Activated CD4-positive, alpha-beta T cell treated with anti-CD3 and anti-CD28 coated beads, Interleukin-2, amount 50 U/mL, for 4 hours (primary cell): ENCODE data around the gene STAM2.
"Not testable (repeated sequence)": the region's sequence is repeated elsewhere in the genome, so short reads cannot be mapped to it uniquely, and the experiment has no call there.

Experiments used
- DNase-seq, 2 experiments: peaks; one replicate each; pipeline ENCODE4 v3.0.0-alpha.2; 2020

The STAM2 gene

GRCh38 chr2:152103271-152103670, 72.3 kb downstream of the STAM2 start:
- no peak for DNase-seq

GRCh38 chr2:152100961-152101360, 74.6 kb downstream of the STAM2 start:
- DNase-seq, result no peak

GRCh38 chr2:152099367-152100050, 76.1 kb downstream of the STAM2 start:
- DNase-seq, result no peak

- DNase-seq, result peak in 1 of 2 experiments; percentile 1
These were observed 76.8 kb downstream of the STAM2 start, which contains the start of gene CACNB4 for GRCh38 chr2:152098496-152099366. CACNB4 (minus strand) TSS chr2:152099044.

GRCh38 chr2:152097801-152098495, 77.6 kb downstream of the STAM2 start:
- no peak for DNase-seq

- no peak for DNase-seq
These were observed 78.2 kb downstream of the STAM2 start for GRCh38 chr2:152097290-152097800.

GRCh38 chr2:152095146-152095545, 80.4 kb downstream of the STAM2 start:
- DNase-seq, result no peak

GRCh38 chr2:152094014-152094413, 81.5 kb downstream of the STAM2 start:
- DNase-seq, result no peak

GRCh38 chr2:152093464-152093863, 82.1 kb downstream of the STAM2 start:
- no peak for DNase-seq

GRCh38 chr2:152092095-152092494, 83.5 kb downstream of the STAM2 start:
- DNase-seq, result no peak

- DNase-seq, result not testable (repeated sequence)
These were observed 84.8 kb downstream of the STAM2 start for GRCh38 chr2:152090726-152091125.

- DNase-seq, result no peak
These were observed 86.3 kb downstream of the STAM2 start for GRCh38 chr2:152089238-152089637.

- DNase-seq, result no peak
These were observed 87.6 kb downstream of the STAM2 start for GRCh38 chr2:152088006-152088405.

GRCh38 chr2:152086231-152086630, 89.3 kb downstream of the STAM2 start:
- DNase-seq, result no peak

- DNase-seq, result no peak
These were observed 91.5 kb downstream of the STAM2 start for GRCh38 chr2:152084076-152084475.

- no peak for DNase-seq
These were observed 92.2 kb downstream of the STAM2 start for GRCh38 chr2:152083202-152083875.

- no peak for DNase-seq
These were observed 96.9 kb downstream of the STAM2 start for GRCh38 chr2:152078662-152079061.

GRCh38 chr2:152078023-152078422, 97.5 kb downstream of the STAM2 start:
- no peak for DNase-seq

- no peak for DNase-seq
These were observed 100.0 kb downstream of the STAM2 start for GRCh38 chr2:152075461-152076050.

- no peak for DNase-seq
These were observed 103.6 kb downstream of the STAM2 start for GRCh38 chr2:152072011-152072410.

GRCh38 chr2:152071518-152071917, 104.0 kb downstream of the STAM2 start:
- no peak for DNase-seq

- DNase-seq, result no peak
These were observed 104.5 kb downstream of the STAM2 start for GRCh38 chr2:152071092-152071491.
